ENCODE data around the gene KIF3C.
"Not testable (repeated sequence)": the region's sequence is repeated elsewhere in the genome, so short reads cannot be mapped to it uniquely, and the experiment has no call there.

KIF3C gene

DNA sequence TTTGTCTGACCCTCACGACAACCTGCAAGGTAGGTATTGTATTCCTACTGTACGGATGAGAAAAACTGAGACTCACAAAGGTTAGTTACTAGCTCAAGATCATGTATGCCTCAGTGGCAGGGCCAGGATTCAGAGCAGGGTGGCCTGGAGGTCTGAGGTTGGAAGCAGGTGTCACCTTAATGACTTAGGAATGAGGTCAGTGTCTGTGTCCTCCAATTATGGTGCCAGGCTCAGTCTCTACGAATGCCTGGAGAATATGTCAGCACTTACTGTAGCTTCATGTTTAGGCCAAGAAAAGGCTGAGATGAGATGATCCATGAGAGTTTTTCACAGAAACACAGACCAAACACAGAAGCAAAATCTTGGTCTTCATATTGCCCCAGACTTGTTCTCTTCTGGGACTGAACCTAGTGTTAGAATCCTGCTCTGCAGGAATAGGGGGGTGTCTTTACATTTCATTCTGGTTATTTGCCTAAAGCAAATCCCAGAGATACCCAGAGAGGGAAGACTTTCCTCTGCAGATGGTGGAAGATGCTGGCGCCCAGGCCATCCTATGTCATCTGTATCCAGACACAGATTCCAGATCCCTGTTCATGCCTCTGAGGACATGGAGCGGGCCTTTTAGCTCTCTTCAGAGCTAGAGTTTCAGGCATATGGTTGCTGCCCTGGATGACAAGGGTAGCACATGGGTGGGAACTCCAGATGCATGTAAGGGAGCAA, 35.3 kb upstream of the KIF3C start:
- CTCF ChIA-PET: interaction anchor here (0.5 kb wide), 1 partner anchor 1795 kb away, joined by 3 read pairs; no protein-coding TSS in a partner anchor
- POLR2A ChIA-PET: interaction anchor here (1.6 to 2.0 kb wide), 2 partner anchors 14 to 16 kb away, joined by 4 to 13 read pairs; partner anchors contain the start of gene RAB10
- TF ChIP-seq ZNF384 (IDR thresholded peaks at IDR 0.05): no peak
- no peak for TF ChIP-seq ELF4 (IDR thresholded peaks at IDR 0.05)
- no peak for TF ChIP-seq LEF1 (IDR thresholded peaks at IDR 0.05; ENCODE audit: borderline replicate concordance)
- TF ChIP-seq FOXK2 (IDR thresholded peaks at IDR 0.05): no peak
- TF ChIP-seq TARDBP (IDR thresholded peaks at IDR 0.05): no peak
- TF ChIP-seq ARNT (IDR thresholded peaks at IDR 0.05): no peak
- TF ChIP-seq L3MBTL2 (conservative IDR thresholded peaks at IDR 0.05): no peak
- no peak for TF ChIP-seq FOXM1 (IDR thresholded peaks at IDR 0.05; ENCODE audit: borderline replicate concordance)
- TF ChIP-seq, protein P1, sequence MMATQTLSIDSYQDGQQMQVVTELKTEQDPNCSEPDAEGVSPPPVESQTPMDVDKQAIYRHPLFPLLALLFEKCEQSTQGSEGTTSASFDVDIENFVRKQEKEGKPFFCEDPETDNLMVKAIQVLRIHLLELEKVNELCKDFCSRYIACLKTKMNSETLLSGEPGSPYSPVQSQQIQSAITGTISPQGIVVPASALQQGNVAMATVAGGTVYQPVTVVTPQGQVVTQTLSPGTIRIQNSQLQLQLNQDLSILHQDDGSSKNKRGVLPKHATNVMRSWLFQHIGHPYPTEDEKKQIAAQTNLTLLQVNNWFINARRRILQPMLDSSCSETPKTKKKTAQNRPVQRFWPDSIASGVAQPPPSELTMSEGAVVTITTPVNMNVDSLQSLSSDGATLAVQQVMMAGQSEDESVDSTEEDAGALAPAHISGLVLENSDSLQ (IDR thresholded peaks at IDR 0.05): no peak
- TF ChIP-seq FOXA1 (IDR thresholded peaks at IDR 0.05): no peak
- DNase-seq (ENCODE audit: extremely low spot score): no peak

DNA sequence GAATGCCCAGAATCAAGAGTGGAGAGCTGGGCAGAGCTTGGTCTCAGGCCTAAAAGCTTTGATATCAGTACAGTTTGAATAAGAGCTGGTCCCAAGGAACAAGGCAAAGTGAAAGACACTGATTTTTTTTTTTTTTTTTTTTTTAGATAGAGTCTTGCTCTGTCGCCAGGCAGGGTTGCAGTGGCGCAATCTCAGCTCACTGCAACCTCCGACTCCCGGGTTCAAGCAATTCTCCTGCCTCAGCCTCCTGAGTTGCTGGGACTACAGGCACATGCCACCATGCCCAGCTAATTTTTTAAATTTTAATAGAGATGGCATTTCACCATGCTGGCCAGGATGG, 34.4 kb upstream of the KIF3C start:
- DNase-seq (ENCODE audit: extremely low spot score); CTCF ChIA-PET: not testable (repeated sequence)
- POLR2A ChIA-PET: interaction anchor here (0.8 to 1.6 kb wide), 2 partner anchors 15 to 17 kb away, joined by 3 to 4 read pairs; no protein-coding TSS in a partner anchor

DNA sequence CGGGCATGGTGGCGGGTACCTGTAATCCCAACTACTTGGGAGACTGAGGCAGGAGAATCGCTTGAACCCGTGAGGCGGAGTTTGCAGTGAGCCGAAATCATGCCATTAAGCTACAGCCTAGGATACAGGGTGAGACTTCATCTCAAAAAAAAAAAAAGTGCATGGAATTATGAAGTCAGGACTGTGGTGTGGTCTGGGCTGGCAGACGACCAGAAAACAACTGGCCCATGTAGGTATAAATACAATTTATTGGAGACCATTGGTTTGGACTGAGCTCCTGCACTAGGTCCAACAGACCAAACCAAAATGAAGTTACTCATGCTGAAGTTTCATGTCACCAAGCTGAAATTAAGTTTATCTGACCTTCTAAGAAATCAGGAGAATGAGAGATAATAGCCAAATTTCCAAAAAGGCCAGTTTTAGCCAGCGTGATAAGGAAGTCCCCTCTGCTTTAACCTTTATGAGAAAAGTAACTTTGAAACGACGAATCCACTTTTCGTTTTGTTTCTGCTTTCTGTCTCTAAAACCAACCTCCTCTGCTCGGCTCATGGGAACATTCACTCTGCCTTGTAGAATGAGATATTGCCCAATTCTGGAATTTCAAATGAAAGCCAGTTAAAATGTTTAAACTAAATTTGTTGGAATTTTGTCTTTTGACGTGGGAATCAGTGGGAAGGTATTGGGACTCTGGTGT, 33.9 kb upstream of the KIF3C start:
- ChIA-PET CTCF (no interaction called here), POLR2A (interaction anchor here (0.8 to 1.6 kb wide), 2 partner anchors 16 to 17 kb away, joined by 3 to 4 read pairs; no protein-coding TSS in a partner anchor)
- no peak for DNase-seq (ENCODE audit: extremely low spot score)
- no peak for TF ChIP-seq FOXA1 (IDR thresholded peaks at IDR 0.05)
- no peak for TF ChIP-seq BHLHE40 (IDR thresholded peaks at IDR 0.05; ENCODE audit: borderline replicate concordance)
- no peak for TF ChIP-seq ARNT (IDR thresholded peaks at IDR 0.05)
- no peak for TF ChIP-seq TARDBP (IDR thresholded peaks at IDR 0.05)
- TF ChIP-seq CTBP1 (IDR thresholded peaks at IDR 0.05; ENCODE audit: borderline replicate concordance): no peak
- no peak for TF ChIP-seq LEF1 (IDR thresholded peaks at IDR 0.05; ENCODE audit: borderline replicate concordance)
- no peak for TF ChIP-seq FOXM1 (IDR thresholded peaks at IDR 0.05; ENCODE audit: borderline replicate concordance)
- TF ChIP-seq SUZ12 (IDR thresholded peaks at IDR 0.05): no peak
- TF ChIP-seq ELF4 (IDR thresholded peaks at IDR 0.05): no peak
- TF ChIP-seq HDGF (IDR thresholded peaks at IDR 0.05; ENCODE audit: borderline replicate concordance): no peak
- TF ChIP-seq, protein P1 (IDR thresholded peaks at IDR 0.05): no peak
- no peak for TF ChIP-seq ZNF384 (IDR thresholded peaks at IDR 0.05)
- TF ChIP-seq SP1 (IDR thresholded peaks at IDR 0.05): no peak
- TF ChIP-seq L3MBTL2 (conservative IDR thresholded peaks at IDR 0.05): no peak

DNA sequence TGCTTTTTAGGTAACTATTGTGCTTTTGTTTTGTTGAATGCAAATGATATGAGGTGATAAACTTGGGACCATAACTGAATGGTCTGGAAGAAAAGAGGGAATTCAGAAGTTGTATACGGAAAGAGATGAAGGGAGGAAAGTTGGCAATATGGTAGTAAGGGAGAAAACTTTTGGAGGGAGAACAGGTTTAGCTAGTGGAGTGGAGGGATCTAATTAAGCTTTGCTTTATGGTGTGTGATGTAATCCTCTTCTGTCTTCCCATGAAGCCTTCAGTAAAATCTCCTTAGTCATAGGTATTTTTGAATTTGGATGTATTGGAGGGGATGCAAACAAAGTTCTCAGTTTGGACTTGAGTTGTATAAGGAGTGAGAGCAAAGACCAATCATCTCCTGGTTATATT, 31.4 kb upstream of the KIF3C start:
- no peak for DNase-seq (ENCODE audit: extremely low spot score)
- ChIA-PET CTCF (no interaction called here), POLR2A (interaction anchor here (1.0 kb wide), 1 partner anchor 21 kb away, joined by 3 read pairs; no protein-coding TSS in a partner anchor)
- no peak for TF ChIP-seq BHLHE40 (IDR thresholded peaks at IDR 0.05; ENCODE audit: borderline replicate concordance)
- TF ChIP-seq FOXM1 (IDR thresholded peaks at IDR 0.05; ENCODE audit: borderline replicate concordance): no peak
- no peak for TF ChIP-seq HDGF (IDR thresholded peaks at IDR 0.05; ENCODE audit: borderline replicate concordance)
- TF ChIP-seq TARDBP (IDR thresholded peaks at IDR 0.05): no peak
- no peak for TF ChIP-seq ARNT (IDR thresholded peaks at IDR 0.05)
- TF ChIP-seq LEF1 (IDR thresholded peaks at IDR 0.05; ENCODE audit: borderline replicate concordance): no peak
- TF ChIP-seq FOXA1 (IDR thresholded peaks at IDR 0.05): no peak
- TF ChIP-seq FOXK2 (IDR thresholded peaks at IDR 0.05): no peak
- no peak for TF ChIP-seq CTBP1 (IDR thresholded peaks at IDR 0.05; ENCODE audit: borderline replicate concordance)
- TF ChIP-seq, protein P1 (IDR thresholded peaks at IDR 0.05): no peak
- TF ChIP-seq L3MBTL2 (conservative IDR thresholded peaks at IDR 0.05): no peak
- TF ChIP-seq NFRKB (IDR thresholded peaks at IDR 0.05): no peak
- no peak for TF ChIP-seq ZNF384 (IDR thresholded peaks at IDR 0.05)
- no peak for TF ChIP-seq SUZ12 (IDR thresholded peaks at IDR 0.05)
- TF ChIP-seq ELF4 (IDR thresholded peaks at IDR 0.05): no peak
- no peak for TF ChIP-seq SP1 (IDR thresholded peaks at IDR 0.05)

DNA sequence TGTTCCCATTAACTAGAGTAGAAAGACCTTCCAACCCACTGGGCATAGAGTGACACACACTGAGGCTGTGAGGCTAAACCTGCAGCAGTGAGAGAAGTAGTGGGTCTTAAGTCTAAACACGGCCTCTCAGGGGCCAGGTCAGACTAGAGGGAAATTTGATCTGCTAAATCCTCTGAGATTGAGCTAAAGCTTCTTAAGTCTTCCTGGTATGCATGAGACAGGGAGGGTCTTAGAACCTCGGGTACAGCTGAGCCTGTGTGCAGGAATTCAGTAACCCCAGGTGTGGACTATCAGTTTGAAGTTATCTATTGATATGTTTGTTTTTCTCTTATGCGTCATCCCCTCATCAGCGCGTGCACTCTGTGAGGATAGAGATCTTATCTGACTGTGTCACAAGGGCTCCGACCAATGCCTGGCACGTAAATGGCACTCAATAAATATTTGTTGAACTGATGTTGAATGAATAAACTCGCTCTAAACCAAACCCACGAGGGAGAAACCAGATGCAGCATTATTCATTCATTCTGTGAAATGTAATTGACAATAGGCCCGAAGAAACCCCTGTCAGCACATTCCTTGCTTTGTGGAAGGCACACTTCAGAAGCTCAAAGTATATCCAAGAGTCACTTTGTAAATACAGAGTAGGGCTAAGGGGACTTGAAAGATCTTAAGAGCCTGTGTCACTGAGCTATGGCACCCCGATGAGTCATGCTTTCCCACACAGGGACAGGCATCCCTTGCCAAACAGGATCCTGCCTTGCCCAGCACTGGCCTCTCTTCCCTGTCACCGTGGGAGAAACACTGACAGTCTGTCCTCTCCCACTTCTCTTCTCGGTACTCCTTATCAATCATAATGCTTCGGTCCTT, 29.9 kb upstream of the KIF3C start:
- ChIA-PET POLR2A (interaction anchor here (2.0 kb wide), 1 partner anchor 22 kb away, joined by 15 read pairs; the partner anchor contains the start of gene RAB10), CTCF (interaction anchor here (0.7 to 1.9 kb wide), 2 partner anchors 13 to 21 kb away, joined by 4 to 8 read pairs; no protein-coding TSS in a partner anchor)
- TF ChIP-seq L3MBTL2 (conservative IDR thresholded peaks at IDR 0.05) (0 out of 2 replicates have a peak, but pooled peaks have one; percentile 27), HDGF (IDR thresholded peaks at IDR 0.05; ENCODE audit: borderline replicate concordance) (no peak), ZNF384 (IDR thresholded peaks at IDR 0.05) (no peak), CTBP1 (IDR thresholded peaks at IDR 0.05; ENCODE audit: borderline replicate concordance) (peak; percentile 10; the same call in 1 of the 2 replicates)
- peak; percentile 31 for DNase-seq (ENCODE audit: extremely low spot score)

All from HEK293T (cell line).